DMS53 (cell line): ENCODE data around the gene MAN1A1.
"Not testable (repeated sequence)": the region's sequence is repeated elsewhere in the genome, so short reads cannot be mapped to it uniquely, and the experiment has no call there.

Experiments used
- DNase-seq: peaks from one replicate; lab custom pipeline; 2025; lab: John Stamatoyannopoulos, UW

The MAN1A1 gene

DNA sequence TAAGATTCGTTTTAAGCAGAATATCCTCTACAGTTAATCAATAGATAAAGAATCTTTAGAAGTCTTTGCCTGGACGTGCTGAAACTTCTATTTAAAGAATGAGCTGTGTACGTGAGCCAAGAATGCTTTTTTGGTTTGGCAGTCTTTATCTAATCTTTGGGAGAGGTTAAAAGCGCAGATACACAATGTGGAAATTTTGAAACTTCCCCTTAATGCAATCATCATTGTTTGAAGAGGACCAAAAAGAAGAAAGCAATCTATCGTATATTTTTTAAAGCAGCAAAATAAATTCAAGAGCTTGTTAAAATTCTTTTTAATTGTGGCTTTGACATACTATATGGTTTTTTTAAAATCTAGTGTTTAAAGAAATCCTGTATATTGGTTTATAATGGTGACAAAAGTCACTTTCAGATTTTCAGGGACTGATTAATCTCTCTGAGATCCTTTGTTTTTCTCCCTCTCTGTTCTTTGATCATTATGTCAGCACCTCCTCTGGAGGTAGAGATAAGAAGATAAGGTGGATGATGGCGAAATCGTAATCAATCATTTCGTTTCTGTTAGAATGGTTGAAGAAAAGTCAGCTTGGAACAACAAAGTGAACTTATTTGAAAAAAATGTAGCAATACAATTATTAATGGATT, 179.0 kb downstream of the MAN1A1 start:
- DNase-seq: no peak

DNA sequence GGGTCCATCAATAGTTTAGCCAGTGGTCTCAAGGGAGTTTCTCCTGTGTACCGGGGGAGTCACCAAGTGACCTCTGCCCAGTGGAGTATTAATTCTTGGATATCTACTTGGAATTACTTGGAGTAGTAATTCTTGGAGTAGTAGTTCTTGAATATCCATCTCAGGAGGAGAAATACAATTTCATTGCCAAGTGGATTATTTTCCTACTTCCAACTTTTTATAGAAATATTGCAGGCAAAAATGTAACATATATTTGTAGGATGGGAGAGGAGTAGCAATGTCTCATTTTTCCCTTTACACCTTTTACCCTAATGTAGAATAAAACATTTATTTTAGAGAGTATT, 179.5 kb downstream of the MAN1A1 start:
- no peak for DNase-seq

DNA sequence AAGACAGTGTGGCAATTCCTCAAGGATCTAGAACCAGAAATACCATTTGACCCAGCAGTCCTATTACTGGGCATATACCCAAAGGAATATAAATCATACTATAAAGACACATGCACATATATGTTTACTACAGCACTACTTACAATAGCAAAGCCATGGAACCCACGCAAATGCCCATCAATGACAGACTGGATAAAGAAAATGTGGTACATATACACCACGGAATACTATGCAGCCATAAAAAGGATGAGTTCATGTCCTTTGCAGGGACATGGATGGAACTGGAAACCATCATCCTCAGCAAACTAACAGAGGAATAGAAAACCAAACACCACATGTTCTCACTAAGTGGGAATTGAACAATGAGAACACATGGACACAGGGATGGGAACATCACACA, 180.2 kb downstream of the MAN1A1 start:
- DNase-seq: not testable (repeated sequence)

DNA sequence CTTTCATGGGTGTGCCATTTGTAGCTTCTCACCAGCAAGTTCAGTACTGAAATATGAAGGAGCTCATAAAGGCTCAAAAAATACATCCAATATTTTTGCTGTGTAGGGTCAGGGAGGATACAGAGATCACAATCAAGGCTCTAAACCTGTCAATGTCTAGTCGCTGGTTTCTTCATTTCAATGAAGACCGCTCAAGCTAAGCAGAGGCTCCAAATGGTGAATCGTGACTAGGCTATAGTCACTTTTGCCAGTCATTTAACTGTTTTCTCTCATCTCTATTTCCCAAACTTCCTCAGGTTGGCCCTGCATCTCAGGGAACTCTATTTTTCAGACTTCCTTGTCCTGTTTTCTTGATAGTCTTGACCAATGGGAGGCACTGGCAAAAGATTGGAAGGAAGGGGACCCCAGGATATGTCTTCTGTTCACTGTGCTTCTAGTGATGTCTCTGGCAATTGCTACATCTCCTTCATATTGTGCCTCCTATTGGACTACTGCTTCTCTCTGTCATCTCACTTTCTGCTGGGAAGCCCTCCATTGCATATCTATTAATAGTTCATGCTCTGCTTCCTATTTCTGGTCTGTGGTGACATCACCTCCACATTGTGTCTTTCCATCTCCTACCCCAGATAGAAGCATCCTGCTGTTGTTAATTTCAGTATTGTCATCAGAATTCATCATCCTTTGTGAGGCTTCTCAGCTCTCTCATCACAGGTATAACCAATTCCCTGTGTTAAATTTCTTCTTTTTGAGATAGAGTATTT, 183.4 kb downstream of the MAN1A1 start:
- no peak for DNase-seq

DNA sequence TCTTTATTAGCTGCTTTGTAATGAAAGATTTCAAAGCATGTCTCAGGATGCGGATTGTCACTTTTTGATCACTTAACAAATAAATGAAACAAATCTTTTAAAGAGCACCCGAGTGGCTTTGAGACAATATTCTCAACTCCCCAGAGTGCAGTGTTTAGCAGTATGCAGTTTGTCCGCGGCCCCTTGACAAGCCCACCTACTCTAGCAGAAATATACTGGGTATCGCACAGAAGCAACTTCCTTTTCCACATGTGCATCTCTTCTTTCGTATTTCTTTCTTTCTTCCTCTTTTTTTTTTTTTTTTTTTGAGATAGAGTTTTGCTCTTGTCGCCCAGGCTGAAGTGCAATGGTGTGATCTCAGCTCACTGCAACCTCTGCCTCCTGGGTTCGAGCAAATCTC, 186.6 kb downstream of the MAN1A1 start:
- DNase-seq: no peak

DNA sequence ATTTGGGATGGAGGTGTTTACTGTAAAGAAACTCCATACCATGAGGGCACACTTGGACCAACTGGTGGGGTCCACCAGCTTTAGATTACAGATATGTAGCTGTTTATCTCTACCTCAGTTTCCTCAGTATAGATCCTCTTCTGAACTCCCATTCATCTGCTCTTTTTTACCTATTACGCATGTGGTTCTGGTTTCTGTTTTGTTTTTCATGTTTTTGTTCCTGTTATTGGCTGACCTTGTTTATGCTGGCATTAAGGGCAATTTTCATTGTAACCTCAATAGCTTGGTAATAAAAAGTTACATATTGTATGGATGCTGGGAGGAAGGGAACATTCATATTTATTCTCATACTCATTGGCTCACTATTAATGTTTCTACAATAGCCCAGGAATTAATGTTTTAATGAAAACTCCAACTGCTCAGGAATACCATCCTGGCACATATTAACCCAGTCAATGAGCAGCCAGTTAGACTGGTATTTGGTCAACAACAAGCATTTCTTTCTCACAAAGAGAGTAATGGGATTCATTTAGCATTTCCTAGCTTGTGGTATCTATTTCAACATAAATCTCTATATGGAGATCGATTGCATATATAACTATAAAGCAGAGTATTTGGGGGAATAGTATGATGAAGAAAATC, 187.3 kb downstream of the MAN1A1 start:
- no peak for DNase-seq

DNA sequence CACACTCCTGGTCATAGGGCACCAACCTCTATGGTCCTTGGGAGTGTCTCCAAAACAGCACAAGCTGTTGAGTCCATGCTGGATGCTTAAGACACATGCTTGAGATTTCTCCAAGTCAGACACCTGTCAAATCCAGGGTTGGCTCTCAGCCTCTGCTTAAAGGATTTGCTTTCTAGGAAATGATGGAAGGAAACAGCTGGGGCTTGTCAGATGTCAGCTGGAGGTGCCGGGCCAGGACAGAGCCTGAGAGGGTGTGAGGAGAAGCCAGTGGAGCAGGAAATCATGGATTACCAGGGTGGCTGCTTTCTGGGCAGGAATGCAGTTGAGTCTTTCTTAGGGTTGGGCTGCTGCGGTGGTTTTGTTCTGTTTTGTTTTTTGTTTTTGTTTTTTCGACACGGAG, 188.1 kb downstream of the MAN1A1 start:
- DNase-seq: no peak

DNA sequence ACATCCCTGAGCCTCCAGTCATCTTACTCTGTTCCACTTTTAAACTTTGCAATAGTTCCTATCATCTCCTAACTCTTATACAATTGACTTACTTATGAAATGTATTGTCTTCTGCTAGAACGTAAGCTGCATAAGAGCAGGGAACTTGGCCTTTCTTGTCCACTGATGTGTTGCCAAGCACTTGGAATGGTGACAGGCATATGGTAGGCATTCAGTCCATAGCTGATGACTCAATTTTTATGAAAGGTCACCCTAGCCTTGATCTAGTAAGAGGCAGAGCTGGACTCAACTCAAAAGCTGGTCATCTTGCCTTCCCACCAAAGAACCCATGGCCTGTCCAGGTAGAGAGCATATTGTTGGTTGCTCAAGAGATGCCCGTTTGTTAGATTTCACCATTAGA, 188.7 kb downstream of the MAN1A1 start:
- no peak for DNase-seq

DNA sequence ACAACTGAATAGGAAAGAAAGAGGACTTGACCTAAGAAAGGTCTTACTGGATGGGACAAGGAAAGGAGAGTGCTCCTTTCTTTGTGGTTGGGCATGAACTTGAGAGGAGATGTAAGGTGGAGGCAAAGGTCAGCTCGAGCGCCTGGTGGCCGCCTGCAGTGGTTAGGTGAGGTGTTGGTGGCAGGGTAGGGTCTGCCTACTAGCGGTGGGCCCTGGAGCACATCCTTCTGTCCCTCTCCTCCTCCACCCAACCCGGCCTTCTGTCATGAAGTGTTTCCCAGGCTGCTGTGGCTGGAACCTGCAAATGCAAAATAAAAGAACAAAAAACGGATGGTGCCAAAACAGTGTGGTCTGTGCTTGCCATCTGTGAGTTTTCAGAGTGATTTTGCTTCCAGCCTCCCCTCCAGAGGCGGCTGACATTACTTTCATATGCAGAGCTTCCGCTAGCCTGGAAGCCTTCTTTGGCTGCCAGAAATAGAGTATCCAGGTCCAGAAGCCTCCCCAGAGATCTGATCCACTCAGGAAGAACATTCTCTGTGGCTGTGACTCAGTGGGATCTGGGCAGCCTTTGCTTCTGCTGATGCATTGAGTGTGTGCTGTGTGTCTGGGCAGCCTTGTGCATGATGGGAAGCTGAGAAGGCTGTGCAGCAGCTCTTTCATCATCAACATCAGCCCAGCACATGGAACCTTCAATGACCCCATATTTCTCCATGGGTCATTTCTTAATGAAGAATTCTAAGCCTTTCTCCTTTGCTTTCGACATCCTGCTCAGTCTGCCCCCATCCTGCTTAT, 191.3 kb downstream of the MAN1A1 start:
- no peak for DNase-seq

DNA sequence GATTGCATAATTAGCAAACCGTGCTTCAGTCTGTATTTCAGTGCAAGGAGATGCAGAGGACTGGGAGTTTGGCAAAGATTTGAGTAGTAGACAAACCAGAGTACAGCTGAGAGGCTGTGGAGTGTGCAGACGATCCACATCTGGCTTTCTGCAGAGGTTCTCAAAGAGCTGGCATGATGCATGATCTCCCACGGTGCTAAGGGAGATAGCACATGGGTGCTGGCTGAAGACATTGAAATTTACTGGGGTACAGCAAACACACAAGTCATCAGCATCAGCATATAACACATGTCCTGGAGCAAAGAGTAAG, 192.1 kb downstream of the MAN1A1 start:
- DNase-seq: no peak

DNA sequence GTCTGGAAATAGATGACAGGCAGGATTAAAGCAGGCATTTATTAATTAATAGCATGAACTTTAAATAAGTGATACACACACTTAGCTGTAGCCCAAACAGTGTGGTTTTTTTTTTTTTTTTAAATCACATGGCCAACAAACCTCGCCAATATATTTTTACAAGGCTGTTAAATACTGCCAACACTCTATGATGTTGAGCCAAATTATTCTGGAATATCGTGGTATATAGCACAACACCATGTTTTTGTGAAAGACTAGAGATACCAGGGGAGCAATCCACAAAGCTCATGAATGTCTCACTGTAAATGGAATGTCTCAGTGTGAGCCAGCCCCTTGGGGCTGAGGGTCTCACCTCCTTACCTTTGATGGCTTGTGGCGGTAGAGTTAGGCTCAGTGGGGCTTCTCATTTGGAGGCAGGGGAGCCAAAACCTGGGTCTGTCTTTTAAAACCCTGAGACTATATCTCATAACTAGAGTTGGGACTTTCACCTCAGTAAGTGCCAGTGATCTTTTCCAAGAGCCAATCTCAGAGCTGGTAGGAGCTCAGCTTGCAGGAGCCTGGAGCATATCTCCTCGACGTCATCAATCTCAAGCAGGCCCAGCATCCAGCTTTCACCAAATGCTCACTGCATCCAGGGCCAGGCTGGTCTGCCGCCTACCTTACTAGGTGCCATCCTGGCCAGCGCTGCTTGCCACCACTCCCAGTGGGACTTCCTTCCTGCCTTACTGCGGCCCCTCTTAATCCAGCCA, 192.6 kb downstream of the MAN1A1 start:
- DNase-seq: no peak

DNA sequence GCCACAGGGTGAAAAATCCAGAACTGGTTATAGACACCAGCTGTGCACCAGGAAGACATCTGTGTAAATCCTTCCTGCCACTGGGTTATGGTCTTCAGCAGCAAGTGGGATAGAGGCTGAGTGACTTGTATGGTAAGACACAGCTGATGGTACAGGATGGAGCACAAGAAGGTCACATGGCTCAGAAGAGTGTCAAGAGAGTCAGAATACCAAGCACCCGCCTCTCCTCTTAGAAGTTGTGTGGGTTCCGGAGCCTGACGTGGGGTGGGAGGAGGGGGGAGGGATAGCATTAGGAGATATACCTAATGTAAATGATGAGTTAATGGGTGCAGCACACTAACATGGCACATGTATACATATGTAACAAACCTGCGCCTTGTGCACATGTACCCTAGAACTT, 193.5 kb downstream of the MAN1A1 start:
- DNase-seq: not testable (repeated sequence)

DNA sequence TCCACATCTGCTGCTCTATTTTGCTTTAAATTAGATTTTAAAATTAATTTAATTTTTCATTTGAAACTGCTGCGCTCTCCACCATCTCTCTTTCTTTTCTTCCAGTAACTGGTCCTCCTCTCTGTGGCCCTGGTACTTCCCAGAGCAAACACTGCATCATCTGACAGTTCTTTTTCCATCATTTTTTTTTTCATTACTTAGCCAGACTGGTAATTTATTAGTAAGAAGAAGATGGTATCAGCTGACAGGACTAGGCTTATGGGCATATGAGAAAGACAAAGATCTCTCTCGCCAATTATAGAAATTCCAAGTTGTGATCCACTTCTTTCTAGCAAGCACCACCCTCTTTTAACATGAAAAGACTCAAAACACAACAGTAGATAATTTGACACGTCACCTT, 197.4 kb downstream of the MAN1A1 start:
- no peak for DNase-seq

DNA sequence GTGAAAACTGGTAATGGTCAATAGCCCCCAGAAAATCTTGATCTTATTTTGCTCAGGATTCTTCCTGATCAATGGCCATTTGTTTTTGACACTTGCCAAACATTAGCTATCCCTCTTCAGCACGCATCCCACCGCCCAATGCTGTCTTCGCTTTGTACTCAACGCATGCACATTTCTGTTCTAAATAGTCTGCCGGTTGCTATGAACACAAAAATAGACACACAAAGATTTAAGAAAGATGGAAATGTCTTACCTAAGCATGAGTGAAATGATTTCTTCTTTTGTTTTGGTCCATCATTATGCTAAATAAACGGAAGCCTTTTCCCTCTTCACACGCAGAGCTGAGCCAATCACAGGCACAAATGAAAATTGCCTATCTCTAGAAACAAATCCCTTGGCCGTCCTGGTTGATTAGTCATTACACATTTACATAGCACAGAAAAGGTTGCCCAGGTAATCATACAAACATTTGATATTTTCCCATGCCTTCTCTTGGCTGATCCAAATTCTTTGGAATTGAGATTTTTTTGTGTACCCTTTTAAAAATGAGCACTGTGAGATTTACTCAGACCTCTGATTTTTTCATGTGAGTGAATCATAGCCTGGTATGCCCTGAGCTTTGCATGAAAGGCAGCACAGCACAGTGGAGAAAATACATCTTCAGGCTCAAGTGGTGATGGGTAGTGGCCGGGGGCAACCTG, 200.6 kb downstream of the MAN1A1 start:
- no peak for DNase-seq

DNA sequence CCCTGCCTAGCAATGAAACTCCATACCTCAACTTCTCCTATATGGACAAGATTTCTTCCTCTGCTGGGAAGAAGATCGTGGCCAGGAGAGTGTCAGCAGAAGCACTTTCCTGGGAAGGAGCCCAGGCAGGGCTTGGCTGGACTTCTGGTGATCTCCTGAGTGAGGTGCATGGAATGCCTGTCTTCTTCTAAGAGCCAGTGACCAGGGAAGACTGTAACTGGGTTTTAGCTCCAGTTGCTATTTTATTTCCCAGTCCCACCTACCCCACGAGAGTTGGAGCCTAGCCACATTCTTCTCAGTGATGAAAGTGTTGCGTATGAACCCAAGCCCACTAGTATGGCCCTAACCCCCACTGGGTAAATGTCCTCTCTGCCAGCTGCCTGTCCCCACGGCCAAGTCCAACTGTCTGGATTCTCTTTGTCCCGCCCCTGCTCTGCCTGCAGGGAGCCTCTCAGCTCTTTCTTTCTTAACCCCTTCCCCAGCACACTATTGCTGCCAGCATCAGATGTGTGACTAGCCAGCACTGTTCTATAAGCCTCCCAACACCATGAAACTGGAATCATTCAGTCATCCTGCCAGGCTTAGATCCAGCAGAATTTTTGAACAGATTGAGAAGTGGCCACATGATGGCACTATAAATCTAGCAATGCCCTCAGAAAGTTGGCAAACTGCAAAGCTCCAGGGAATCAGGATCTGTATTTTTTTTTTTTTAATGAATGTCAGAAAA, 201.3 kb downstream of the MAN1A1 start:
- DNase-seq: peak; percentile 62

DNA sequence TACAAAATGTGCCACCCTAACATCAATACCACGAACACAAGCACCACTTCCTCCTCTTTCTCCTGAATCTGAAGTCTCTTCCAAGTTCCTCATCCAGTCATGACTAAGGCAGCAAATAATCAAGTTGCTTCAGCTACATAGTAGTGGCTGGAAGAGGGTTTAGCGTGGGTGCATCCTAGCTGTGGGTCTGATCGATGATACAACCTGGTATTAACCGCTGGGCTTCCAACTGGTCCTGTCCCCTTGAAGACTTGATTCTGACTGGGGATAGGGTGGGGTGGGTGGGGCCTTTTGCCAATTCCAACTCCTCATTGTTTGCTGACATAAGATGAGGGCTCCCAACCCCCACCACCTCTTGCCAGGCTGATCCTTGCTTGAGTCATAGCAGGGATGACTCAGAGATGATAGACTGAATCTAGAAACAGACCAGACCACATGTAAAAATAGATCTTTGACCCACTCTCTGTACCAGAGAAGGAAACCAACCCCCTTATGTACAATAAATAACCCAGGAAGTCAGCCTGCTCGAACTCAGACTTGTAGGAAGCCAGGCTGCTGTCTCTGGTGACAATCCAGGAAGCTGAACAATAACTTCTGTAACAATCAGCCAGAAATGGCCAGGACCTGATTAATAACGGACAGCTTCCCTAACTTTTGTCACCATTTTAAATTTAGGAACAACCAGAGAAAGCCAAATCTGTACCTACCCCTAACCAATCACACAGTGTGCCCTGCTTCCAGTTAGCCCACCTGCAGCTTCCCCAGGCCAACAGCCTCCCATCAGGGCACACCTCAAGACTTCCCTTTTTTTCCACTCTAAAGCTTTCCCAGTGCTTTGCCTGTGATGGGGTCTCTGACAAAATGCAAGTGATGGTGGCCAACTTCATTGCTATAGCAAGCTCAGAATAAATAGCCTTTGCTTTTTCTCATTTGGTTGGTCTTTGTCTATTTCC, 202.2 kb downstream of the MAN1A1 start:
- peak; percentile 75 for DNase-seq

DNA sequence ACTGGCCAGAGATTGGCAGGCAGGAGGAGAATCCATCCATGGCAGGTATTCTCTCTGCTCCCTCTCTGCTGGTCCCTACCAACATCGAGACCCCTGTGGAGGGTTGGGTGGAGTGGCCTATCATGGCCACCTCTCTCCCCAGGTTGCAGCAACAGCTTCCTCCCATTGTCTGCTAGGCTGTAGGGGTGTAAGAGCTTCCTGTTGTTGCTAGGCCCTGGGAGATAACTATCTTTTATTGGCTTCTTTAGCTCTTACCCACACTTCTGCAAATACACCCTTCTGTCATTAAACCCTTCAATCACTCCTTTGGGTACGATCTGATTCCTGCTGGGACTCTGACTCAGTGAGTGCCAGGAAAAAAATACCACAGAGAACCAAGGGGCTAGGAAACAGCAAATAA, 204.4 kb downstream of the MAN1A1 start:
- no peak for DNase-seq

DNA sequence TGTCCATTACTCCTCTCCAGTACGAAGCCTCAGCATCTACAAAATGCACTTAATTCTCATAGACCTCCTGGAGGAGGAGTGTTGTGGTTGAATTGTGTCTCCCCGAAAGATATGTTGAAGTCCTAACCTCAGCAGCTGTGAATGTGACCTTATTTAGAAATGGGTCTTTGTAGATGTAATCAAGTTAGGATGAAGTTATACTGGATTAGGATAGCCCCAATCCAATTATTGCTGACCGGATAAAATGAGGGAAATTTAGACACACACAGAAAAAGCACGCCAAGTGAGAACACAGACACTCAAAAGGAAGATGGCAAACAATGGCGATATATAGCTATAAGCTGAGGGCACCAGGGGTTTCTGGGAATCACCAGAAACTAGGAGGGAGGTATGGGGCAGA, 206.9 kb downstream of the MAN1A1 start:
- no peak for DNase-seq

DNA sequence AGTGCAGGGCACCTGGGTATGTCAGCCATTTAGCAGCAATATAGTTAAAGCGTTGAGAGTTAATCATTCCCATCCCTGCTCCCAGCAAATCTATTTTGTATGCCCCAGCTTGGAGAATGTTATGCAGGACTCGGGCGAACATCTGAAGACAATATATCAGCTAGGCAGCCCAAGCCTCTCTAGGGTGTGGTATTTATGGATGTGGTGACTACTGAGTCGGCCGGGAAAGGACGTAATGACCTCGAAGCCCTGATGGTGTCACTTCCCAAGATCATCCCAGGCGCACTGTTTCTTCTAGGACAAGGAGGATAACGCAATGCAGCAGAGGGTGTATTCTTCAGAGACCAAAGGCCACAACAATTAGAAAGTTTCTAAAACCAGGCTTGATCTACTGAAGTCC, 207.5 kb downstream of the MAN1A1 start:
- DNase-seq: no peak
